Trophoblast cell (in vitro differentiated cells and primary cell): ENCODE measurements around the gene MCF2L.

Experiments used
- DNase-seq, 2 donors: peaks; one replicate each; pipeline ENCODE4 v3.0.0-alpha.2; 2016
- H2AFZ ChIP-seq: 2 replicates; pipeline ENCODE4 v1.6.1; 2013; ENCODE audit warnings: low read length, moderate library complexity, mild to moderate bottlenecking; ENCODE audit not compliant: insufficient read depth, poor library complexity
- H2AK5ac ChIP-seq: 2 replicates; pipeline ENCODE4 v1.6.1; 2013; ENCODE audit warnings: mild to moderate bottlenecking, low read length
- H2BK120ac ChIP-seq: 2 replicates; pipeline ENCODE4 v1.6.1; 2013; ENCODE audit warnings: low read length, mild to moderate bottlenecking, moderate library complexity; ENCODE audit not compliant: insufficient read depth, poor library complexity
- H2BK12ac ChIP-seq: 2 replicates; pipeline ENCODE4 v1.6.1; 2013; ENCODE audit warnings: mild to moderate bottlenecking, low read length, moderate library complexity
- H2BK5ac ChIP-seq: 2 replicates; pipeline ENCODE4 v1.6.1; 2013; ENCODE audit warnings: low read length, low read depth, moderate library complexity, mild to moderate bottlenecking; ENCODE audit not compliant: poor library complexity
- H3K14ac ChIP-seq: 2 replicates; pipeline ENCODE4 v1.6.1; 2013; ENCODE audit warnings: mild to moderate bottlenecking, low read length
- H3K18ac ChIP-seq: 2 replicates; pipeline ENCODE4 v1.6.1; 2013; ENCODE audit warnings: mild to moderate bottlenecking, low read length
- H3K23ac ChIP-seq: 2 replicates; pipeline ENCODE4 v1.6.1; 2013; ENCODE audit warnings: low read length
- H3K27ac ChIP-seq: 2 replicates; pipeline ENCODE4 v1.5.1; 2013; ENCODE audit warnings: low read depth, mild to moderate bottlenecking, inconsistent platforms, low read length, moderate library complexity
- H3K27me3 ChIP-seq: 2 replicates; pipeline ENCODE4 v1.6.1; 2013; ENCODE audit warnings: inconsistent platforms, mild to moderate bottlenecking, low read length, moderate library complexity; ENCODE audit not compliant: insufficient read depth
- H3K36me3 ChIP-seq, 2 experiments: 1 replicate in 1 of 2; 2 replicates in 1 of 2; pipeline ENCODE4 v1.6.1; 2013; ENCODE audit warnings: low read length in 2 of 2, mild to moderate bottlenecking in 2 of 2, moderate library complexity in 1 of 2; ENCODE audit not compliant: insufficient read depth in 2 of 2, control insufficient read depth in 1 of 2
- H3K4ac ChIP-seq: 2 replicates; pipeline ENCODE4 v1.6.1; 2013; ENCODE audit warnings: low read depth, mild to moderate bottlenecking, low read length, moderate library complexity
- H3K4me1 ChIP-seq, 2 experiments: 1 replicate in 1 of 2; 2 replicates in 1 of 2; pipeline ENCODE4 v1.6.1; 2013; ENCODE audit warnings: low read length in 2 of 2, mild to moderate bottlenecking in 2 of 2, moderate library complexity in 1 of 2; ENCODE audit not compliant: insufficient read depth in 2 of 2, control insufficient read depth in 1 of 2
- H3K4me2 ChIP-seq: 2 replicates; pipeline ENCODE4 v1.6.1; 2013; ENCODE audit warnings: inconsistent platforms, mild to moderate bottlenecking, low read length, moderate library complexity
- H3K4me3 ChIP-seq: 2 replicates; pipeline ENCODE4 v1.5.1; 2013; ENCODE audit warnings: mild to moderate bottlenecking, low read depth, low read length, inconsistent platforms
- H3K79me1 ChIP-seq: one replicate; pipeline ENCODE4 v1.6.1; 2013; ENCODE audit warnings: low read length
- H3K79me2 ChIP-seq: 2 replicates; pipeline ENCODE4 v1.6.1; 2013; ENCODE audit warnings: low read length, mild to moderate bottlenecking; ENCODE audit not compliant: control insufficient read depth, insufficient read depth, poor library complexity
- H3K9ac ChIP-seq: 2 replicates; pipeline ENCODE4 v1.6.1; 2013; ENCODE audit warnings: mild to moderate bottlenecking, low read length
- H3K9me3 ChIP-seq: 2 replicates; pipeline ENCODE4 v1.6.1; 2013; ENCODE audit warnings: low read depth, mild to moderate bottlenecking, control low read depth, inconsistent platforms, low read length; ENCODE audit not compliant: insufficient read depth
- H4K12ac ChIP-seq: 2 replicates; pipeline ENCODE4 v1.6.1; 2013; ENCODE audit warnings: low read depth, mild to moderate bottlenecking, low read length, moderate library complexity
- H4K8ac ChIP-seq: 2 replicates; pipeline ENCODE4 v1.6.1; 2013; ENCODE audit warnings: low read depth, mild to moderate bottlenecking, low read length, moderate library complexity
- H4K91ac ChIP-seq: one replicate; pipeline ENCODE4 v1.6.1; 2013; ENCODE audit warnings: low read depth, mild to moderate bottlenecking, low read length, moderate library complexity
- WGBS: extraction: QIAGEN DNeasy Blood & Tissue Kit; methylation state at CpG from one replicate; pipeline ENCODE4 v1.1.7; 2013; ENCODE audit warnings: missing lambda C conversion rate; ENCODE audit not compliant: insufficient read length, insufficient coverage; ENCODE audit errors: extremely low coverage; 5-methylcytosine and 5-hydroxymethylcytosine counted together

The MCF2L gene

DNA sequence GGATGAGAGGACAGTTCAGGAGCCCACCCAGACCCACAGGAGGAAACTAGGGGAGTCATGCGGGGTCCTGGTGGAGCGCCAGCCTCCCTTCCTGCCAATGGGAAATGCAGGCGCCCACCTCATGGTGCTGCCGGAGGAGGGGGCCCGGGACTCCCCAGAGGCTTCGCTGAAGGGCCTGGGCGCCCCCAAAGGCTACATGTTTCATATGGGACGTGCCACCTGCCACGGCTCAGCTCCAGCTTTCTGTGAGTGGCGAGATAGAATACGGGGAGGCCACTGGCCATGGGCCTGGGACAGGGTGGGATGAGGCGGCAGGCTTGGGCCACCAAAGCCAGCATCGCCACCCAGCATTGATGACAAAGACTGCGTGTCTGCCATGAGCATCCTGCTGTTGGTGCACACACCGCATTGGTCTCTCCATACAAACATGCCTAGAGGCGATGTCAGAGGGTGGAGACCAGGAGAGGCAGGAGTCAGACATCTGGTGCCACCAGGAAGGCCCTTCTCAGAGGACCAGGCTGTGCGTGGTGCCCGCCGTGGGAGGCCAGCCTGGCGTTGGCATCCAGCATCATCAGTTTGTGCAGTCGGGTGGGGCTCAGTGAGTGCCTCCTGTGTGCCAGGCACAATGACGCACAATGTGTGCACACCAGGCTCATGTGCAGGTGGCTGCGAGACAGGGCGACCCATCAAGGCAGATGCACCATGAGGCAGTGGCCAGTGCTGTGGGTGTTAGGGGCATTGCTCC lies 152.3 kb downstream of the MCF2L start:
- WGBS: no CpG with 5 or more reads among the region's 24 CpGs
- H3K23ac ChIP-seq: no peak overlapping the region
- peaks cover 4% of the 10 kb centered on the region for H3K9me3 ChIP-seq
- H3K79me1 ChIP-seq: no peaks in the 10 kb centered on the region
- H2BK120ac ChIP-seq: no peak overlapping the region
- no peak overlapping the region for H3K4me3 ChIP-seq
- no peak overlapping the region for H3K18ac ChIP-seq
- no peak overlapping the region for H3K27ac ChIP-seq
- H3K4ac ChIP-seq: no peak overlapping the region
- peaks cover 4 to 6% of the 10 kb centered on the region in 2 experiments for H3K4me1 ChIP-seq
- H3K27me3 ChIP-seq: no peaks in the 10 kb centered on the region
- no peak for DNase-seq
- H4K91ac ChIP-seq: no peak overlapping the region
- no peak overlapping the region for H2BK5ac ChIP-seq
- H3K14ac ChIP-seq: no peak overlapping the region
- H2BK12ac ChIP-seq: no peak overlapping the region
- H2AK5ac ChIP-seq: no peak overlapping the region
- H3K9ac ChIP-seq: no peak overlapping the region
- H2AFZ ChIP-seq: no peak overlapping the region
- no peak overlapping the region for H3K4me2 ChIP-seq
- H4K12ac ChIP-seq: no peak overlapping the region
- H4K8ac ChIP-seq: no peak overlapping the region
- no peaks in the 10 kb centered on the region for H3K79me2 ChIP-seq
- H3K36me3 ChIP-seq: no peaks in the 10 kb centered on the region

GRCh38 chr13:113121928-113122471 lies 153.0 kb downstream of the MCF2L start:
- H3K27ac ChIP-seq: no peak overlapping the region
- H4K91ac ChIP-seq: no peak overlapping the region
- peaks cover 4% of the 10 kb centered on the region for H3K9me3 ChIP-seq
- H2AK5ac ChIP-seq: no peak overlapping the region
- H4K8ac ChIP-seq: no peak overlapping the region
- no peaks in the 10 kb centered on the region for H3K36me3 ChIP-seq
- H2BK12ac ChIP-seq: no peak overlapping the region
- H3K4ac ChIP-seq: no peak overlapping the region
- no peaks in the 10 kb centered on the region for H3K79me1 ChIP-seq
- no peak overlapping the region for H3K23ac ChIP-seq
- H3K27me3 ChIP-seq: no peaks in the 10 kb centered on the region
- H3K4me1 ChIP-seq: peaks cover 4% of the 10 kb centered on the region in 2 experiments
- H2BK5ac ChIP-seq: no peak overlapping the region
- H2AFZ ChIP-seq: no peak overlapping the region
- no peak overlapping the region for H3K18ac ChIP-seq
- H3K14ac ChIP-seq: no peak overlapping the region
- no peak overlapping the region for H2BK120ac ChIP-seq
- DNase-seq: no peak
- no peak overlapping the region for H3K9ac ChIP-seq
- no CpG with 5 or more reads among the region's 16 CpGs for whole genome bisulfite sequencing
- no peaks in the 10 kb centered on the region for H3K79me2 ChIP-seq
- H4K12ac ChIP-seq: no peak overlapping the region
- H3K4me3 ChIP-seq: no peak overlapping the region
- no peak overlapping the region for H3K4me2 ChIP-seq

- no peaks in the 10 kb centered on the region for H3K4me1 ChIP-seq
- no peak within 1 kb of the TSS for H3K14ac ChIP-seq
- H3K79me2 ChIP-seq: no peaks in the 10 kb centered on the region
- no peak within 1 kb of the TSS for H2BK5ac ChIP-seq
- H3K4ac ChIP-seq: no peak within 1 kb of the TSS
- no peak within 1 kb of the TSS for H3K23ac ChIP-seq
- peaks cover 4% of the 10 kb centered on the region for H3K9me3 ChIP-seq
- peak within 1 kb of the TSS; percentile 25 for H3K4me3 ChIP-seq
- H3K27ac ChIP-seq: no peak within 1 kb of the TSS
- H3K4me2 ChIP-seq: no peak within 1 kb of the TSS
- no peak within 1 kb of the TSS for H3K18ac ChIP-seq
- H4K8ac ChIP-seq: no peak within 1 kb of the TSS
- no peak within 1 kb of the TSS for H4K12ac ChIP-seq
- H3K36me3 ChIP-seq: no peaks in the 10 kb centered on the region
- H2AFZ ChIP-seq: no peak within 1 kb of the TSS
- WGBS: no CpG with 5 or more reads among the region's 23 CpGs
- H3K79me1 ChIP-seq: no peaks in the 10 kb centered on the region
- no peak within 1 kb of the TSS for H4K91ac ChIP-seq
- no peak for DNase-seq
- H2BK12ac ChIP-seq: no peak within 1 kb of the TSS
- H3K27me3 ChIP-seq: no peaks in the 10 kb centered on the region
- H3K9ac ChIP-seq: no peak within 1 kb of the TSS
- no peak within 1 kb of the TSS for H2BK120ac ChIP-seq
- no peak within 1 kb of the TSS for H2AK5ac ChIP-seq
Observed at GRCh38 chr13:113122550-113123225, 153.7 kb downstream of the MCF2L start, which contains the start of gene F10. Gene F10 (plus strand): TSS chr13:113122799. CDS start chr13:113122856, 57 bp downstream.

GRCh38 chr13:113123226-113124201 lies 154.5 kb downstream of the MCF2L start:
- no peaks in the 10 kb centered on the region for H3K4me1 ChIP-seq
- H2BK12ac ChIP-seq: no peak overlapping the region
- no peak overlapping the region for H4K12ac ChIP-seq
- H3K14ac ChIP-seq: no peak overlapping the region
- no peaks in the 10 kb centered on the region for H3K36me3 ChIP-seq
- H3K79me1 ChIP-seq: no peaks in the 10 kb centered on the region
- H3K4me3 ChIP-seq: no peak overlapping the region
- WGBS: no CpG with 5 or more reads among the region's 29 CpGs
- H4K91ac ChIP-seq: no peak overlapping the region
- no peak overlapping the region for H2BK120ac ChIP-seq
- H3K9ac ChIP-seq: no peak overlapping the region
- H2AFZ ChIP-seq: no peak overlapping the region
- H3K18ac ChIP-seq: no peak overlapping the region
- DNase-seq: no peak
- no peak overlapping the region for H3K23ac ChIP-seq
- H3K79me2 ChIP-seq: no peaks in the 10 kb centered on the region
- no peak overlapping the region for H4K8ac ChIP-seq
- H3K4me2 ChIP-seq: no peak overlapping the region
- no peak overlapping the region for H3K4ac ChIP-seq
- H2BK5ac ChIP-seq: no peak overlapping the region
- H3K27ac ChIP-seq: no peak overlapping the region
- H3K27me3 ChIP-seq: no peaks in the 10 kb centered on the region
- peaks cover 4% of the 10 kb centered on the region for H3K9me3 ChIP-seq
- H2AK5ac ChIP-seq: no peak overlapping the region
